Measurements from ENCODE around the gene MAPKAP1. TPM values are rescaled to one million over a fixed set of nuclear protein-coding genes. Genes with fewer than 3 reads are reported as not detected.
A peak's percentile ranks its signal among the peaks of the same experiment; 100 is the strongest.

The MAPKAP1 gene
- total RNA-seq, 4 donors from 2014 or later: 54.1 to 195 (median 61.9) TPM

DNA sequence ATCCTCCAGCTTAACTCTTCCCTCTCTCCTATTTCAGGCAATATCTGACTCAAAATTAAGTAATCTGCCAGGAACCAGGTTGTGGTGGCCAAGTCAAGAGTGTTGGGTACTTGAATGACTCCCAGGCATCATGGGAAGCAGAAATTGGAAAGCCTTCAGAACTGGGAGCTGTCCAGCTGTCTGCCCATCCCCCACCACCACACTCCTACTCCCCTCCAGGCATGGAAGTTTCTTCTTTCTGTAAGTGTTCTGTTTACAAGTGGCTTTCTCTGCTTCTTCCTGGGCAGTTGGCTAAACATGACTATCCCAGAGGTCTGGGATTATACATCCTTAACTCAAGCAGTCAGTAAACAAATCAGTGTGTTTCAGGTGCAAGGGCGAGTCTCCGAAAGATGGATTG lies 25.6 kb upstream of the MAPKAP1 start:
- no peaks in the 10 kb centered on the region for H3K9me3 ChIP-seq
- TF ChIP-seq, protein P1, sequence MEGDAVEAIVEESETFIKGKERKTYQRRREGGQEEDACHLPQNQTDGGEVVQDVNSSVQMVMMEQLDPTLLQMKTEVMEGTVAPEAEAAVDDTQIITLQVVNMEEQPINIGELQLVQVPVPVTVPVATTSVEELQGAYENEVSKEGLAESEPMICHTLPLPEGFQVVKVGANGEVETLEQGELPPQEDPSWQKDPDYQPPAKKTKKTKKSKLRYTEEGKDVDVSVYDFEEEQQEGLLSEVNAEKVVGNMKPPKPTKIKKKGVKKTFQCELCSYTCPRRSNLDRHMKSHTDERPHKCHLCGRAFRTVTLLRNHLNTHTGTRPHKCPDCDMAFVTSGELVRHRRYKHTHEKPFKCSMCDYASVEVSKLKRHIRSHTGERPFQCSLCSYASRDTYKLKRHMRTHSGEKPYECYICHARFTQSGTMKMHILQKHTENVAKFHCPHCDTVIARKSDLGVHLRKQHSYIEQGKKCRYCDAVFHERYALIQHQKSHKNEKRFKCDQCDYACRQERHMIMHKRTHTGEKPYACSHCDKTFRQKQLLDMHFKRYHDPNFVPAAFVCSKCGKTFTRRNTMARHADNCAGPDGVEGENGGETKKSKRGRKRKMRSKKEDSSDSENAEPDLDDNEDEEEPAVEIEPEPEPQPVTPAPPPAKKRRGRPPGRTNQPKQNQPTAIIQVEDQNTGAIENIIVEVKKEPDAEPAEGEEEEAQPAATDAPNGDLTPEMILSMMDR (IDR thresholded peaks at IDR 0.05): no peak
- TF ChIP-seq POLR2A (IDR thresholded peaks at IDR 0.05): no peak
- DNase-seq: no peak
- intact Hi-C loops (cut with DNase I; ENCODE audit: low total_unique reads): no loop called here
- H3K4me1 ChIP-seq: no peaks in the 10 kb centered on the region
- no peaks in the 10 kb centered on the region for H3K36me3 ChIP-seq
- H3K4me3 ChIP-seq: no peak overlapping the region
- no peak overlapping the region for H3K27ac ChIP-seq
- H3K27me3 ChIP-seq: no peaks in the 10 kb centered on the region

DNA sequence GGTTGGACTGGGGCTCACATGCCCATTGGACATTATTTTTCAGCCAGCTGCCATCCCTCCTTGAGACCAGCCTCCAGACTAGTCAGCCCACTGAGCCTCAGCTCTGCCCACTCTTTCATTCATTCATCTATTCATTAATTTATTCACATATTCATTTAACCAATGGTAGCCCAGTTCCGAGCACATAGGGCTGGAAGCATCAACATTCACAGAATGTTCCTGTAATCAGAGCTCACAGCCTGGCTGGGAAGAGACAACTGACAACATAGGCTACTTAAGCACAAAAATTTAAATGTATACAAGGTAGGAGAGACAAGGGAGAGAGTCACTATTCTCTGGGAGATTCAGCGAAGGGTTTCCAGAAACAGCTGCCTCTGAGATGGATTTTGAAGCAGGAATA lies 23.2 kb upstream of the MAPKAP1 start:
- H3K4me3 ChIP-seq: no peak overlapping the region
- H3K4me1 ChIP-seq: no peaks in the 10 kb centered on the region
- H3K27me3 ChIP-seq: no peaks in the 10 kb centered on the region
- H3K36me3 ChIP-seq: no peaks in the 10 kb centered on the region
- no peaks in the 10 kb centered on the region for H3K9me3 ChIP-seq
- intact Hi-C loops (cut with DNase I; ENCODE audit: low total_unique reads): no loop called here
- no peak for DNase-seq
- no peak overlapping the region for H3K27ac ChIP-seq
- TF ChIP-seq, protein P1 (IDR thresholded peaks at IDR 0.05): no peak
- TF ChIP-seq POLR2A (IDR thresholded peaks at IDR 0.05): no peak

DNA sequence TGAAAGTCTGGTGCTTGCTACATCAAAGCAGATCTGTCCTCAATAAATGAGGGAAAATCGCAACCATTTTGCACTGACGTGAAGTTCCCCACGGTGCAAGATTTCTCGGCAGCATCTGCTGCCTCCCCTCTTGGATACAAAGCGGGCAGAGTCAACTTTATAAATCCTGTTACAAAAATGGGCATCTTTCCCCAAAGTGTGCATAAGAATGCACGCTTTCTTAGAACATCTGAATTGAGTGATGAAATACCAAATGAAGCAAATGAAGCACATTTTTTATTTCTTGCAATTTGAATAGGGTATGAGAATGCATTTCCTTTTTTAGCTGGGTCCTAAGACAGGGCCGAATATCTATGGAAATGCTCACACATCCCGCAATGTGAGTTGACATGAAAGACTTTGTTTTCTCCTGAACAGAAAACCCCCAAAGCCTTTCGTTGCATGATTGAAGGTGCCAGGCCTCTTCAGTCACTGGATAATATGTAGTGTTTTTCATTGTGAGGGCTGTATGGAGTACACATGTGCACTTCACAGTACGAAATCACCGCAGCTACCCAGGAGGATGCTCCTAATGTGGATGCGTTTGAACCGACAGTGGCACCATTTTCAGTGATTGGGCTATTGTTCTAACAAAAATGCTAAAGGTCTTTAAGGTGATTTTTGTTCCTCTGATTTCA lies 19.6 kb upstream of the MAPKAP1 start:
- no peaks in the 10 kb centered on the region for H3K9me3 ChIP-seq
- H3K27ac ChIP-seq: no peak overlapping the region
- TF ChIP-seq POLR2A (IDR thresholded peaks at IDR 0.05): no peak
- TF ChIP-seq, protein P1 (IDR thresholded peaks at IDR 0.05): no peak
- no peaks in the 10 kb centered on the region for H3K27me3 ChIP-seq
- no peaks in the 10 kb centered on the region for H3K36me3 ChIP-seq
- no peak overlapping the region for H3K4me3 ChIP-seq
- intact Hi-C loops (cut with DNase I; ENCODE audit: low total_unique reads): no loop called here
- no peaks in the 10 kb centered on the region for H3K4me1 ChIP-seq
- DNase-seq: no peak

DNA sequence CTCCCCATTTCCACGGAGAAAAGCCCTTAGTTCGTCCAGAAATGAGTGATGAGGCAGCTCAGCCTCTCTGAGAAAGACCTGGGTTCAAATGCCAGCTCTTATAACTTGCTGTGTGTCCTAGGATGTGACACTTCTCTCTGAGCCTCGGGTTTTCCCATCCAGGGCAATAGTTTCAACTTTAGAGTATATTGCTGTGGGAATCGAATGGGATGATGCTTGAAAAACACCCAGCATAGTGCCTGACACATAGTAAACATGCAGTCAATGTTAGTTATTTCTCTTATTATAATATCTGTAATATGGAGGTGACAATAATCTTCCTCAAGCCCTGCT lies 430 bp upstream of the MAPKAP1 start:
- H3K4me1 ChIP-seq: no peaks in the 10 kb centered on the region
- DNase-seq: no peak
- H3K27ac ChIP-seq: peak overlapping the region; percentile 72 to 79
- intact Hi-C loops (cut with DNase I; ENCODE audit: low total_unique reads): no loop called here
- TF ChIP-seq POLR2A (IDR thresholded peaks at IDR 0.05): no peak
- TF ChIP-seq, protein P1 (IDR thresholded peaks at IDR 0.05): no peak
- no peaks in the 10 kb centered on the region for H3K27me3 ChIP-seq
- peak overlapping the region; percentile 78 to 83 for H3K4me3 ChIP-seq
- H3K9me3 ChIP-seq: no peaks in the 10 kb centered on the region
- no peaks in the 10 kb centered on the region for H3K36me3 ChIP-seq

DNA sequence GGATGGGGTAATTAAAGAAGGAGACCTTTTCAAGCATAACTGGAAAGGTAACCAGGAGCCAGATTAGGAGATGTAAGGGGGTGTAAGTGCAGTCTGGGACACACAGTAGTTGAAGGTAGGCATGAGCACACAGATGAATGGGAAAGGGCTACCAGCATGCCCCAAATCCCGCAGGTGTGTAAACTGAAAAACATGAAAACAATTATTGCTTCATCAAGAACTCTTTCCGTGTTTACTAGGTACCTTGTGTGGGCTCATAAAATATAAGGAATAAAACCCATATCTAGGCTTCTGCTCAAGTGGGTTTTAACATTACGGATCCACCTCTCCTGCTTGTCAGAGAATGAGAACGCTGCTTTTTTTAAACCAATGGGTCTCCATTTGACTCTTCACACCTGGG lies 1.1 kb downstream of the MAPKAP1 start:
- no peaks in the 10 kb centered on the region for H3K4me1 ChIP-seq
- intact Hi-C loops (cut with DNase I; ENCODE audit: low total_unique reads): no loop called here
- no peak for DNase-seq
- H3K36me3 ChIP-seq: no peaks in the 10 kb centered on the region
- no peak overlapping the region for H3K27ac ChIP-seq
- TF ChIP-seq POLR2A (IDR thresholded peaks at IDR 0.05): no peak
- TF ChIP-seq, protein P1 (IDR thresholded peaks at IDR 0.05): no peak
- no peaks in the 10 kb centered on the region for H3K27me3 ChIP-seq
- peak overlapping the region; percentile 78 to 83 for H3K4me3 ChIP-seq
- no peaks in the 10 kb centered on the region for H3K9me3 ChIP-seq
